ENCODE data around the gene FCHSD2.
"Not testable (repeated sequence)": the region's sequence is repeated elsewhere in the genome, so short reads cannot be mapped to it uniquely, and the experiment has no call there.

Gene FCHSD2

GRCh38 chr11:73141309-73142127, 600 bp downstream of the FCHSD2 start:
- peak; percentile 25 for DNase-seq (ENCODE audit: extremely low read depth, low read depth)
- no peak for TF ChIP-seq CTCF (IDR thresholded peaks at IDR 0.05; ENCODE audit: low read depth, low read length)

- TF ChIP-seq CTCF (IDR thresholded peaks at IDR 0.05; ENCODE audit: low read depth, low read length) = no peak
- no peak for DNase-seq (ENCODE audit: extremely low read depth, low read depth)
These were observed 1.1 kb downstream of the FCHSD2 start for GRCh38 chr11:73141031-73141308.

- no peak for TF ChIP-seq CTCF (IDR thresholded peaks at IDR 0.05; ENCODE audit: low read depth, low read length)
- DNase-seq (ENCODE audit: extremely low read depth, low read depth) = no peak
These were observed 1.7 kb downstream of the FCHSD2 start for GRCh38 chr11:73140213-73141030.

- TF ChIP-seq CTCF (IDR thresholded peaks at IDR 0.05; ENCODE audit: low read depth, low read length) = no peak
These were observed 2.5 kb downstream of the FCHSD2 start for GRCh38 chr11:73139476-73140198.

GRCh38 chr11:73137944-73138274, 4.2 kb downstream of the FCHSD2 start:
- TF ChIP-seq CTCF (IDR thresholded peaks at IDR 0.05; ENCODE audit: low read depth, low read length) = no peak
- no peak for DNase-seq (ENCODE audit: extremely low read depth, low read depth)

More at GRCh38 chr11:73139476-73140198, 2.5 kb downstream of the FCHSD2 start:
- no peak for DNase-seq (ENCODE audit: extremely low read depth, low read depth)

GRCh38 chr11:73137262-73137943, 4.7 kb downstream of the FCHSD2 start:
- no peak for TF ChIP-seq CTCF (IDR thresholded peaks at IDR 0.05; ENCODE audit: low read depth, low read length)
- no peak for DNase-seq (ENCODE audit: extremely low read depth, low read depth)

- DNase-seq (ENCODE audit: extremely low read depth, low read depth) = not testable (repeated sequence)
These were observed 5.4 kb downstream of the FCHSD2 start for GRCh38 chr11:73136722-73137121.

All from AG09319 (cell line).